HepG2 (cell line): ENCODE data around the gene AFF4. TPM values are rescaled to one million over a fixed set of nuclear protein-coding genes. Genes with fewer than 3 reads are reported as not detected.

ENCODE experiments used
- AHDC1 ChIP-seq: sonication (generic); formaldehyde crosslinking; IDR thresholded peaks from 2 replicates; pipeline ENCODE4 v1.5.1; 2020; ENCODE audit warnings: mild to moderate bottlenecking, missing genetic modification reagents, borderline replicate concordance
- ELF4 ChIP-seq: sonication (generic); formaldehyde crosslinking; IDR thresholded peaks from 2 replicates; pipeline ENCODE4 v1.5.0; 2020; ENCODE audit warnings: missing genetic modification reagents, mild to moderate bottlenecking, moderate library complexity, borderline replicate concordance
- MED1 ChIP-seq: sonication (generic); formaldehyde crosslinking; IDR thresholded peaks from 2 replicates; pipeline ENCODE4 v1.4.0; 2020; ENCODE audit warnings: missing genetic modification reagents
- ONECUT2 ChIP-seq: sonication (generic); formaldehyde crosslinking; IDR thresholded peaks from 2 replicates; pipeline ENCODE4 v1.4.0; 2020; ENCODE audit warnings: missing genetic modification reagents
- RNF219 ChIP-seq: sonication (generic); formaldehyde crosslinking; IDR thresholded peaks from 2 replicates; pipeline ENCODE4 v1.5.0; 2020; ENCODE audit warnings: mild to moderate bottlenecking, missing genetic modification reagents
- SP2 ChIP-seq: sonication (generic); formaldehyde crosslinking; IDR thresholded peaks from 2 replicates; pipeline ENCODE4 v1.5.1; 2020; ENCODE audit warnings: mild to moderate bottlenecking, missing genetic modification reagents
- TFDP2 ChIP-seq: sonication (generic); formaldehyde crosslinking; IDR thresholded peaks from 2 replicates; pipeline ENCODE4 v1.4.0; 2020; ENCODE audit warnings: missing genetic modification reagents
- ZBTB39 ChIP-seq: sonication (generic); formaldehyde crosslinking; IDR thresholded peaks from 2 replicates; pipeline ENCODE4 v1.5.0; 2020; ENCODE audit warnings: missing genetic modification reagents
- ZFP91 ChIP-seq: sonication (generic); formaldehyde crosslinking; IDR thresholded peaks from 2 replicates; pipeline ENCODE4 v1.9.0; 2022; ENCODE audit warnings: missing genetic modification reagents, mild to moderate bottlenecking, borderline replicate concordance
- ZNF333 ChIP-seq: sonication (generic); formaldehyde crosslinking; IDR thresholded peaks from 2 replicates; pipeline ENCODE4 v1.4.0; 2020; ENCODE audit warnings: mild to moderate bottlenecking, missing genetic modification reagents, borderline replicate concordance
- ZNF512B ChIP-seq: sonication (generic); formaldehyde crosslinking; IDR thresholded peaks from 2 replicates; pipeline ENCODE4 v1.5.1; 2020; ENCODE audit warnings: missing genetic modification reagents, mild to moderate bottlenecking, borderline replicate concordance
- ZNF660 ChIP-seq: sonication (generic); formaldehyde crosslinking; IDR thresholded peaks from 2 replicates; pipeline ENCODE4 v1.5.1; 2020; ENCODE audit warnings: mild to moderate bottlenecking, low read depth, missing genetic modification reagents, borderline replicate concordance
- polyA plus RNA-seq, 8 experiments: library from polyadenylated mRNA; depleted of rRNA in 3 of 8; stranded (reverse) in 7 of 8; unstranded in 1 of 8; fragments of >200 nt; fragmentation: Illumina TruSeq in 4 of 8; extraction: Trizol in 4 of 8; gene quantifications; 2 replicates each; pipeline versions ENCODE4 v1.2.1 to v1.2.3, GENCODE V29; 2011 to 2016; ENCODE audit warnings: low read depth in 4 of 8, missing spikeins in 1 of 8, mixed read lengths in 1 of 8; ENCODE audit not compliant: insufficient read depth in 1 of 8
- total RNA-seq, 5 experiments: library from RNA; depleted of rRNA; stranded (reverse); fragments of >200 nt; fragmentation: Illumina TruSeq; extraction: Trizol; gene quantifications; 2 replicates each; pipeline ENCODE4 v1.2.3, GENCODE V29; 2016; ENCODE audit warnings: low read depth in 1 of 5

The AFF4 gene
- total and polyA plus RNA-seq, 2 of the 13 experiments (the other 11 are each of a cell fraction or from before 2014, with no cell fraction given): 22.1 to 25.5 TPM

- TF ChIP-seq ZNF333 (CRISPR knock-in tag) (no peak), MED1 (CRISPR knock-in tag) (peak; percentile 95), ZNF512B (CRISPR knock-in tag) (no peak), AHDC1 (CRISPR knock-in tag) (peak; percentile 69; the same call in 1 of the 2 replicates), ZBTB39 (no peak; the same call in 1 of the 2 replicates), TFDP2 (no peak; the same call in 1 of the 2 replicates), ELF4 (CRISPR knock-in tag) (peak; percentile 85; the same call in 1 of the 2 replicates), SP2 (CRISPR knock-in tag) (no peak), ONECUT2 (CRISPR knock-in tag) (no peak), RNF219 (CRISPR knock-in tag) (no peak), ZNF660 (CRISPR knock-in tag) (no peak), ZFP91 (CRISPR knock-in tag) (peak; percentile 51; the same call in 1 of the 2 replicates)
Observed at GRCh38 chr5:132837868-132838267, 125.6 kb downstream of the AFF4 start (continued).
